GM21390 (cell line): ENCODE measurements around the gene ADGRG4.

Source experiments
- ATAC-seq: cut with Tn5 transposase; IDR thresholded peaks from one replicate; pipeline ENCODE4 v1.9.1; 2021; ENCODE audit not compliant: unreplicated experiment

Gene ADGRG4

GRCh38 chrX:136457303-136457917 is 156.6 kb downstream of the ADGRG4 start:
- no peak for ATAC-seq

- ATAC-seq, result no peak
These were observed 163.8 kb downstream of the ADGRG4 start for GRCh38 chrX:136464589-136464988.
